K562 (cell line): ENCODE measurements around the gene SMAGP. TPM values are rescaled to one million over a fixed set of nuclear protein-coding genes. Genes with fewer than 3 reads are reported as not detected.

ENCODE experiments used
- ATF7 ChIP-seq: fragments of 450-650 bp; IDR thresholded peaks from 2 replicates; pipeline ENCODE4 v1.7.1; 2014; ENCODE audit warnings: mild to moderate bottlenecking, moderate library complexity
- CBX1 ChIP-seq: sonication (generic); IDR thresholded peaks from 2 replicates; pipeline ENCODE4 v1.6.1; 2016; ENCODE audit warnings: antibody characterized with exemption, low read depth, mild to moderate bottlenecking
- CCNT2 ChIP-seq: IDR thresholded peaks from 2 replicates; pipeline ENCODE4 v1.6.1; 2011; ENCODE audit warnings: borderline replicate concordance, low read depth, mild to moderate bottlenecking, moderate library complexity, mixed read lengths, low read length; ENCODE audit not compliant: insufficient read length; ENCODE audit errors: extremely low read depth
- CEBPG ChIP-seq, 3 experiments: fragments of 200-800 bp in 1 of 3; sonication (Bioruptor generic) in 1 of 3; sonication (generic) in 1 of 3; formaldehyde crosslinking in 1 of 3; IDR thresholded peaks in 2 of 3; conservative IDR thresholded peaks in 1 of 3; 2 replicates each; pipeline versions ENCODE4 v1.6.1 to v1.8.0; 2016 to 2022; ENCODE audit warnings: missing compliant biosample characterization in 2 of 3, missing genetic modification characterization in 2 of 3, mild to moderate bottlenecking in 1 of 3, missing genetic modification reagents in 1 of 3
- CREBBP ChIP-seq: IDR thresholded peaks from one replicate; pipeline ENCODE4 v1.6.1; 2012; ENCODE audit warnings: low read depth, mild to moderate bottlenecking, control low read depth, inconsistent platforms, low read length
- KDM1A ChIP-seq, 2 experiments: fragments of 450-650 bp; IDR thresholded peaks; 2 replicates each; pipeline ENCODE4 v1.6.1; 2016; ENCODE audit warnings: mild to moderate bottlenecking in 2 of 2
- MEIS2 ChIP-seq: fragments of 450-650 bp; IDR thresholded peaks from 2 replicates; pipeline ENCODE4 v1.6.1; 2014; ENCODE audit warnings: mild to moderate bottlenecking; ENCODE audit not compliant: partially characterized antibody
- PHTF2 ChIP-seq: fragments of 250-450 bp; sonication (Bioruptor Pico); IDR thresholded peaks from 2 replicates; pipeline ENCODE4 v1.5.0; 2021; ENCODE audit warnings: mild to moderate bottlenecking
- RFX1 ChIP-seq: fragments of 450-650 bp; IDR thresholded peaks from 2 replicates; pipeline ENCODE4 v1.6.1; 2016; ENCODE audit warnings: mild to moderate bottlenecking, moderate library complexity
- SOX6 ChIP-seq: fragments of 450-650 bp; IDR thresholded peaks from 2 replicates; pipeline ENCODE4 v1.6.1; 2014; ENCODE audit warnings: mild to moderate bottlenecking
- XRCC5 ChIP-seq: fragments of 200-400 bp; formaldehyde crosslinking; IDR thresholded peaks from 2 replicates; pipeline ENCODE4 v1.6.1; 2017; ENCODE audit warnings: low read depth, mild to moderate bottlenecking, low read length
- ZBTB7A ChIP-seq: IDR thresholded peaks from 2 replicates; pipeline ENCODE4 v1.6.1; 2011; ENCODE audit warnings: low read depth, mild to moderate bottlenecking, low read length, moderate library complexity, borderline replicate concordance; ENCODE audit not compliant: control insufficient read depth
- ZKSCAN1 ChIP-seq: fragments of 150-350 bp; IDR thresholded peaks from 2 replicates; pipeline ENCODE4 v1.6.1; 2016; ENCODE audit warnings: low read depth, low read length
- ZNF134 ChIP-seq: fragments of 250-450 bp; sonication (Bioruptor Pico); conservative IDR thresholded peaks from 2 replicates; pipeline ENCODE4 v1.4.0; 2020
- ZNF146 ChIP-seq: IDR thresholded peaks from one replicate; pipeline ENCODE4 v1.6.1; 2018; ENCODE audit warnings: missing compliant biosample characterization; ENCODE audit not compliant: unreplicated experiment
- ZNF174 ChIP-seq: fragments of 250-450 bp; sonication (Bioruptor Pico); IDR thresholded peaks from 2 replicates; pipeline ENCODE4 v1.4.0; 2020; ENCODE audit warnings: mild to moderate bottlenecking
- ZNF239 ChIP-seq: fragments of 250-450 bp; sonication (Bioruptor Pico); IDR thresholded peaks from 2 replicates; pipeline ENCODE4 v1.4.0; 2020; ENCODE audit warnings: mild to moderate bottlenecking
- ZNF431 ChIP-seq: sonication (generic); formaldehyde crosslinking; IDR thresholded peaks from 2 replicates; pipeline ENCODE4 v1.8.0; 2022; ENCODE audit warnings: mild to moderate bottlenecking, missing genetic modification reagents
- polyA plus RNA-seq, 8 experiments: library from polyadenylated mRNA; depleted of rRNA in 4 of 8; stranded (reverse) in 5 of 8; unstranded in 3 of 8; fragments of >200 nt; fragmentation: Nextera tagmentation in 2 of 8; fragmentation: Illumina TruSeq in 1 of 8; extraction: Ambion mirVana in 2 of 8; extraction: Trizol in 1 of 8; gene quantifications; 2 replicates each; pipeline versions ENCODE4 v1.2.1 to v1.2.3, GENCODE V29; 2011 to 2014; ENCODE audit warnings: inconsistent platforms in 1 of 8, missing spikeins in 1 of 8
- total RNA-seq, 7 experiments: library from RNA; depleted of rRNA in 6 of 7; stranded (reverse); fragments of >200 nt in 6 of 7; fragmentation: Illumina TruSeq in 2 of 7; extraction: Trizol in 2 of 7; gene quantifications; 2 replicates each; pipeline versions ENCODE4 v1.2.1 to v1.2.3, GENCODE V29; 2011 to 2021; ENCODE audit warnings: low replicate concordance in 1 of 7
- TF ChIP-seq, protein P1 (sequence below): fragments of 200-800 bp; sonication (Bioruptor generic); IDR thresholded peaks from 2 replicates; pipeline ENCODE4 v1.6.1; 2017; ENCODE audit warnings: missing genetic modification characterization, missing compliant biosample characterization
- TF ChIP-seq, protein P2 (sequence below): fragments of 250-450 bp; sonication (Bioruptor Pico); IDR thresholded peaks from 2 replicates; pipeline ENCODE4 v1.8.0; 2022; ENCODE audit warnings: inconsistent platforms
- TF ChIP-seq, protein P3 (sequence below), 2 experiments: fragments of 200-800 bp in 1 of 2; sonication (Bioruptor generic) in 1 of 2; sonication (generic) in 1 of 2; formaldehyde crosslinking in 1 of 2; IDR thresholded peaks in 1 of 2; conservative IDR thresholded peaks in 1 of 2; 2 replicates each; pipeline versions ENCODE4 v1.5.0 to v1.6.1; 2016 to 2020; ENCODE audit warnings: missing compliant biosample characterization in 1 of 2, missing genetic modification characterization in 1 of 2, missing genetic modification reagents in 1 of 2

SMAGP gene
- total and polyA plus RNA-seq, 9 of the 15 experiments (the other 6 are each of a cell fraction or from before 2014, with no cell fraction given), result 23.1 to 62.3 (median 29.9) TPM

DNA sequence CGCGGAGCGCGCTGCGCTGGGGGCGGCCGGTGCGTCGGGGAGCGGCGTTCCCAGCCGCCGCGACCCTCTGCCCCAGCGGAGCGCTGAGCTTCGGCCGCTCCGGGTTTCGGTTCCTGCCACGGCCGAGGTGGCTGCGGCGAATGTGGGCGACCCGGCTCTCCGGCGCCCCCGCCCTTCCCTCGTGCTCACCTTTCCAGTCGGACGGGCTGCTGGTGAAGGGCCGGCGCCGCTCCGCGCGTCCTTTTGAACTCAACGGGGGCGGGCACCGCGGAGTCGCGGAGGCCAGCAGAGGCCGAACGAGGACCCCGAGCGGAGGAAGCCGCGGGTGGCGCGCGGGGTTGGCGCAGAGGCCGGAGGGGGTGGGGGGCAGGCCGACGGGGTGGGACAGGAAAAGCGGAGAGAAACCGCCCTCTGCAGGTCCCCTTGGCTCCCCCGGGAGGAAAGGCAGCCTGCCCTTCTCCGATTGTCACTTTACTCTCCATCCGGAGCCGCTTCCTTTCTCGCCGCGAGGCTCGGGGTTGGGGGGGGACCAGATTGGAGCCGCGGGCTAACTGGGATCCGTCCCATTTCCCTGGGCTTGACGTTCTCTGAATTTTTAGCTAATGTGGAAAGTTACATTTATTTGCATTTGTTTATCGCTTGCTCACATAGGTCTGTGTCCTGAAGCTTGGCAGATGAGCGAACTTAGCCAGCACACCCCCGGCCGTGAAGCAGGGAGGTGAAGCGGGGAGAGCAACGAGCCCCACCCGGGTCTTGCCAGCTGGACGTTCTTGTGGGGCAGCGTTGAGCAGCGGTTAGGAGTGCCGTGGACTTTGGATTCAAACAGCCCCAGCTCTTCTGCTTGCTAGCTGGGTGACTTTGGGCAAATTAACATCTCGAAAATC is at the start of gene SMAGP (continued):
- TF ChIP-seq, protein P1, sequence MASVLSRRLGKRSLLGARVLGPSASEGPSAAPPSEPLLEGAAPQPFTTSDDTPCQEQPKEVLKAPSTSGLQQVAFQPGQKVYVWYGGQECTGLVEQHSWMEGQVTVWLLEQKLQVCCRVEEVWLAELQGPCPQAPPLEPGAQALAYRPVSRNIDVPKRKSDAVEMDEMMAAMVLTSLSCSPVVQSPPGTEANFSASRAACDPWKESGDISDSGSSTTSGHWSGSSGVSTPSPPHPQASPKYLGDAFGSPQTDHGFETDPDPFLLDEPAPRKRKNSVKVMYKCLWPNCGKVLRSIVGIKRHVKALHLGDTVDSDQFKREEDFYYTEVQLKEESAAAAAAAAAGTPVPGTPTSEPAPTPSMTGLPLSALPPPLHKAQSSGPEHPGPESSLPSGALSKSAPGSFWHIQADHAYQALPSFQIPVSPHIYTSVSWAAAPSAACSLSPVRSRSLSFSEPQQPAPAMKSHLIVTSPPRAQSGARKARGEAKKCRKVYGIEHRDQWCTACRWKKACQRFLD, result peak; percentile 43; the same call in 1 of the 2 replicates
- TF ChIP-seq ZNF174 (CRISPR knock-in tag), result no peak
- no peak for TF ChIP-seq RFX1
- no peak for TF ChIP-seq MEIS2
- TF ChIP-seq ATF7, result no peak
- TF ChIP-seq ZNF134, result no peak
- TF ChIP-seq XRCC5, result no peak
- TF ChIP-seq ZNF146 (CRISPR knock-in tag), result no peak
- TF ChIP-seq SOX6, result no peak
- no peak for TF ChIP-seq KDM1A (IDR thresholded peaks at IDR 0.05)
- TF ChIP-seq, protein P2, sequence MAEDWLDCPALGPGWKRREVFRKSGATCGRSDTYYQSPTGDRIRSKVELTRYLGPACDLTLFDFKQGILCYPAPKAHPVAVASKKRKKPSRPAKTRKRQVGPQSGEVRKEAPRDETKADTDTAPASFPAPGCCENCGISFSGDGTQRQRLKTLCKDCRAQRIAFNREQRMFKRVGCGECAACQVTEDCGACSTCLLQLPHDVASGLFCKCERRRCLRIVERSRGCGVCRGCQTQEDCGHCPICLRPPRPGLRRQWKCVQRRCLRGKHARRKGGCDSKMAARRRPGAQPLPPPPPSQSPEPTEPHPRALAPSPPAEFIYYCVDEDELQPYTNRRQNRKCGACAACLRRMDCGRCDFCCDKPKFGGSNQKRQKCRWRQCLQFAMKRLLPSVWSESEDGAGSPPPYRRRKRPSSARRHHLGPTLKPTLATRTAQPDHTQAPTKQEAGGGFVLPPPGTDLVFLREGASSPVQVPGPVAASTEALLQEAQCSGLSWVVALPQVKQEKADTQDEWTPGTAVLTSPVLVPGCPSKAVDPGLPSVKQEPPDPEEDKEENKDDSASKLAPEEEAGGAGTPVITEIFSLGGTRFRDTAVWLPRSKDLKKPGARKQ (CRISPR knock-in tag), result no peak
- no peak for TF ChIP-seq ZKSCAN1
- TF ChIP-seq CCNT2, result no peak
- TF ChIP-seq ZBTB7A, result peak; percentile 59
- no peak for TF ChIP-seq PHTF2 (CRISPR knock-in tag)
- peak; percentile 40; the same call in 1 of the 2 replicates for TF ChIP-seq ZNF431 (CRISPR knock-in tag)
- TF ChIP-seq CREBBP, result no peak
- TF ChIP-seq CBX1, result no peak; the same call in 1 of the 2 replicates
- TF ChIP-seq, protein P3, sequence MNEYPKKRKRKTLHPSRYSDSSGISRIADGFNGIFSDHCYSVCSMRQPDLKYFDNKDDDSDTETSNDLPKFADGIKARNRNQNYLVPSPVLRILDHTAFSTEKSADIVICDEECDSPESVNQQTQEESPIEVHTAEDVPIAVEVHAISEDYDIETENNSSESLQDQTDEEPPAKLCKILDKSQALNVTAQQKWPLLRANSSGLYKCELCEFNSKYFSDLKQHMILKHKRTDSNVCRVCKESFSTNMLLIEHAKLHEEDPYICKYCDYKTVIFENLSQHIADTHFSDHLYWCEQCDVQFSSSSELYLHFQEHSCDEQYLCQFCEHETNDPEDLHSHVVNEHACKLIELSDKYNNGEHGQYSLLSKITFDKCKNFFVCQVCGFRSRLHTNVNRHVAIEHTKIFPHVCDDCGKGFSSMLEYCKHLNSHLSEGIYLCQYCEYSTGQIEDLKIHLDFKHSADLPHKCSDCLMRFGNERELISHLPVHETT (CRISPR knock-in tag; conservative IDR thresholded peaks at IDR 0.05 in 1 of 2, IDR thresholded peaks at IDR 0.05 in 1 of 2), result no peak
- TF ChIP-seq ZNF239 (CRISPR knock-in tag), result no peak
- TF ChIP-seq CEBPG (CRISPR knock-in tag; IDR thresholded peaks at IDR 0.05), result no peak
- no peak for TF ChIP-seq CEBPG (tag; conservative IDR thresholded peaks at IDR 0.05 in 1 of 2, IDR thresholded peaks at IDR 0.05 in 1 of 2)
